OCI-LY3 (cell line): ENCODE results near the gene NPC1L1.

ENCODE experiments used
- H2AFZ ChIP-seq: fragments of 200-600, 300-600 bp; shearing (Covaris generic); 2 replicates; pipeline ENCODE4 v1.6.0; 2014; ENCODE audit warnings: antibody characterized with exemption, low read depth, low read length
- H3K27ac ChIP-seq: fragments of 200-600, 300-600 bp; sonication (generic); 2 replicates; pipeline ENCODE4 v1.5.1; 2014; ENCODE audit warnings: mild to moderate bottlenecking, low read length, moderate library complexity, mixed read lengths
- H3K27me3 ChIP-seq: fragments of 200-600, 300-600 bp; sonication (generic); 2 replicates; pipeline ENCODE4 v1.6.1; 2014; ENCODE audit warnings: low read depth, low read length, mixed read lengths
- H3K36me3 ChIP-seq: fragments of 200-600, 300-600 bp; sonication (generic); replicated peaks from 2 replicates; pipeline ENCODE3; 2014; ENCODE audit warnings: low read depth, low read length, mixed read lengths
- H3K4me1 ChIP-seq: fragments of 300-600, 200-600 bp; sonication (generic); 2 replicates; pipeline ENCODE4 v1.6.1; 2014; ENCODE audit warnings: low read length, mixed read lengths
- H3K4me2 ChIP-seq: fragments of 200-600, 300-600 bp; sonication (generic); 2 replicates; pipeline ENCODE4 v1.6.1; 2014; ENCODE audit warnings: low read length, mixed read lengths
- H3K4me3 ChIP-seq: fragments of 300-600, 200-600 bp; sonication (generic); 2 replicates; pipeline ENCODE4 v1.5.1; 2014; ENCODE audit warnings: antibody characterized with exemption, mild to moderate bottlenecking, low read length, moderate library complexity
- H3K79me2 ChIP-seq: fragments of 300-600, 200-600 bp; shearing (Covaris generic); 2 replicates; pipeline ENCODE4 v1.6.1; 2014; ENCODE audit warnings: mild to moderate bottlenecking, low read length, mixed read lengths
- H3K9ac ChIP-seq: fragments of 300-600, 200-600 bp; shearing (Covaris generic); 2 replicates; pipeline ENCODE4 v1.6.0; 2014; ENCODE audit warnings: mild to moderate bottlenecking, low read length, moderate library complexity
- H3K9me3 ChIP-seq: fragments of 200-600, 300-600 bp; shearing (Covaris generic); 2 replicates; pipeline ENCODE4 v1.6.1; 2014; ENCODE audit warnings: low read length, mixed read lengths; ENCODE audit not compliant: insufficient read depth
- H4K20me1 ChIP-seq: fragments of 200-600, 300-600 bp; sonication (generic); 2 replicates; pipeline ENCODE4 v1.6.1; 2016; ENCODE audit warnings: low read length, mixed read lengths; ENCODE audit not compliant: insufficient read depth
- EZH2phosphoT487 ChIP-seq: fragments of 200-600 bp; shearing (Covaris generic); IDR thresholded peaks from 2 replicates; pipeline ENCODE4 v1.6.1; 2018; ENCODE audit warnings: antibody characterized with exemption, mixed run types, low read depth
- TF ChIP-seq, protein P1 (sequence below): fragments of 200-600, 300-600 bp; sonication (generic); IDR thresholded peaks from 2 replicates; pipeline ENCODE4 v1.5.1; 2014; ENCODE audit warnings: antibody characterized with exemption, low read length, low read depth

The NPC1L1 gene

DNA sequence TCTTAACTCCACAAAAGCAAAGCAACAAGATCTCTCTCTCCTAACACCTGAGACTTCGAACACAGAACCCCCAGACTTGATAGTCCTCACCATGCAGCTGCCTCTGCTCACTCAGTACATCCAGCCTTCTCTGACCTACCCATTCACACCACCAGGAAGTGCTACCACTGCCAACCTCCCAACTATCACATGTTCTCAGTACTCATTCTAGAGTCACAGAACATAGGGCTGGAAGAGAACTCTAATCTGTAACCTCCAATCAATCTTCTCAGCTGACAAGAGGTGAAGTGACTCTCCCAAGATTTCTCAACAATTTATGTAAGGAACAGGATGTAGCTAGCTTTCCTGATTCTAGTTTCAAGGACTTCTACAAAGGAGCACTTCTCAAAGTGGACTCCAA is 54.4 kb downstream of the NPC1L1 start:
- no peaks in the 10 kb centered on the region for H3K27me3 ChIP-seq
- H3K79me2 ChIP-seq, result peaks cover 66% of the 10 kb centered on the region
- no peak overlapping the region for H2AFZ ChIP-seq
- H4K20me1 ChIP-seq, result peaks cover 25% of the 10 kb centered on the region
- no peak overlapping the region for H3K9ac ChIP-seq
- no peak overlapping the region for H3K27ac ChIP-seq
- H3K4me3 ChIP-seq, result no peak overlapping the region
- H3K4me2 ChIP-seq, result no peak overlapping the region
- peaks cover 52% of the 10 kb centered on the region for H3K36me3 ChIP-seq
- peaks cover 17% of the 10 kb centered on the region for H3K4me1 ChIP-seq
- H3K9me3 ChIP-seq, result peaks cover 5% of the 10 kb centered on the region; the same call in 1 of the 2 replicates
- TF ChIP-seq EZH2phosphoT487, result no peak
- TF ChIP-seq, protein P1, sequence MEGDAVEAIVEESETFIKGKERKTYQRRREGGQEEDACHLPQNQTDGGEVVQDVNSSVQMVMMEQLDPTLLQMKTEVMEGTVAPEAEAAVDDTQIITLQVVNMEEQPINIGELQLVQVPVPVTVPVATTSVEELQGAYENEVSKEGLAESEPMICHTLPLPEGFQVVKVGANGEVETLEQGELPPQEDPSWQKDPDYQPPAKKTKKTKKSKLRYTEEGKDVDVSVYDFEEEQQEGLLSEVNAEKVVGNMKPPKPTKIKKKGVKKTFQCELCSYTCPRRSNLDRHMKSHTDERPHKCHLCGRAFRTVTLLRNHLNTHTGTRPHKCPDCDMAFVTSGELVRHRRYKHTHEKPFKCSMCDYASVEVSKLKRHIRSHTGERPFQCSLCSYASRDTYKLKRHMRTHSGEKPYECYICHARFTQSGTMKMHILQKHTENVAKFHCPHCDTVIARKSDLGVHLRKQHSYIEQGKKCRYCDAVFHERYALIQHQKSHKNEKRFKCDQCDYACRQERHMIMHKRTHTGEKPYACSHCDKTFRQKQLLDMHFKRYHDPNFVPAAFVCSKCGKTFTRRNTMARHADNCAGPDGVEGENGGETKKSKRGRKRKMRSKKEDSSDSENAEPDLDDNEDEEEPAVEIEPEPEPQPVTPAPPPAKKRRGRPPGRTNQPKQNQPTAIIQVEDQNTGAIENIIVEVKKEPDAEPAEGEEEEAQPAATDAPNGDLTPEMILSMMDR, result no peak

DNA sequence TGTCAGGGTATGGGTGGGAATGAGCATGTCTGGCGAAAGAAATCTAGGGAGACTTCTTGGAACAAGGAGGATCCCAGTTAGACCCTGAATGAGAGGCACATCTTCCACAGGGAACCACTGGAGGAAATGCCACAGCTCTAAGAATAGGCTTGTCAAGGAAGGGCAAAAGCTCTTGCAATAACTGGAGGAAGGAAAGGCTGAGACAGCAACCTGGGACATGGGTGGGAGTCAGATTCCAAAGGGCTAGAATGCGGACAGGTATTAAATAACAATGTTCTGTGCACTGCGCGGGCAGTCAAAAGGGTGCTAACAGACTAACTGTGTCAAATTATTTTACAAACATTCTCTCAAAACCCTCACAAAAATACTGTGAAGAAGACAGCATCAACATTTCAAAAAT is 55.1 kb downstream of the NPC1L1 start:
- H3K79me2 ChIP-seq, result peaks cover 73% of the 10 kb centered on the region
- no peak overlapping the region for H3K9ac ChIP-seq
- H3K9me3 ChIP-seq, result peaks cover 5% of the 10 kb centered on the region; the same call in 1 of the 2 replicates
- H3K27ac ChIP-seq, result no peak overlapping the region
- no peak overlapping the region for H2AFZ ChIP-seq
- TF ChIP-seq EZH2phosphoT487, result no peak
- TF ChIP-seq, protein P1, result no peak
- H3K4me3 ChIP-seq, result no peak overlapping the region
- H3K27me3 ChIP-seq, result no peaks in the 10 kb centered on the region
- no peak overlapping the region for H3K4me2 ChIP-seq
- H4K20me1 ChIP-seq, result peaks cover 25% of the 10 kb centered on the region
- H3K4me1 ChIP-seq, result peaks cover 13% of the 10 kb centered on the region
- peaks cover 59% of the 10 kb centered on the region for H3K36me3 ChIP-seq

DNA sequence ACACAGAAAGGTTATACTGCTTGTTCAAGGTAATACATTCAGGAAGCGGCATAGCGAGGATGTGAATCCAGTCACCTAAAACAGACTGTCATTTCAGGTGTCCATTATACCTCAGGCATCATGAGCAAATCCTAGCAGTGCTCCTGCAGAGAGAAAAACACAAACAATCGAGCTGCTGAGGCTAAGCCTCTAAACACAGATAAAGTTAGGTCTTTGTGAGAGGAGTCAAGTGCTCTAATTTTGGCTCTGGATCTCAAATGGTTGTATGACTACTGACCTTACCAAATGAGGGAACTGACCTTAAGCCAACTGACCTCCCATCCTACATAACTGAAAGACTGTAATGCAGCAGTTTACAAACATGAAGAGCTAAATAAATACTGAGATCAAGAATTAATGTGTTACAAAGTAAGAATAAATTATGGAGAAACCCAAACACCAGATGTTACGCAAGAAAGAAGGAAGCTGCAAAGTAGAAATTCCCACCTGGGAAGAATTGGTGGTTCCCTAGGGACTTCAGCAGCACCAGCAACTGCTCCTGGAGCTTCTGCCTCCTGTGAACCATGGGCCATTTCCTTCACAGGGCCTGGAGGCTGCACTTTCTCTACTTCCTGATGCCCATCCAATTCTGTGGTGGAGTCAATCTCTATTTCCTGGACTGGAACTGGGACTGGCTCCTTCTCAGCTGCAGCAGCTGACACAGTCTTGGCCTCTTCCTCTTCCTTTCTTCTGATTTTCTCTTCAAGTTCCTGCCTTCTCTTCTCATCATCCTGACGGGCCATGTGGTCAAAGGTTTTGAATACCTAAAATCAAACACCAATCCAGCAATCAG is 56.4 kb downstream of the NPC1L1 start:
- peaks cover 12% of the 10 kb centered on the region for H3K4me1 ChIP-seq
- peaks cover 69% of the 10 kb centered on the region for H3K36me3 ChIP-seq
- no peak overlapping the region for H2AFZ ChIP-seq
- H3K27me3 ChIP-seq, result no peaks in the 10 kb centered on the region
- no peak overlapping the region for H3K27ac ChIP-seq
- peaks cover 67% of the 10 kb centered on the region for H3K79me2 ChIP-seq
- H4K20me1 ChIP-seq, result peaks cover 25% of the 10 kb centered on the region
- no peak overlapping the region for H3K4me2 ChIP-seq
- no peak overlapping the region for H3K9ac ChIP-seq
- no peak for TF ChIP-seq EZH2phosphoT487
- TF ChIP-seq, protein P1, result no peak
- no peak overlapping the region for H3K4me3 ChIP-seq
- peaks cover 5% of the 10 kb centered on the region; the same call in 1 of the 2 replicates for H3K9me3 ChIP-seq
